Kidney (tissue), 14 donors: Measurements from ENCODE around the gene PDCD7. TPM values are rescaled to one million over a fixed set of nuclear protein-coding genes. Genes with fewer than 3 reads are reported as not detected.
"Not testable (repeated sequence)": the region's sequence is repeated elsewhere in the genome, so short reads cannot be mapped to it uniquely, and the experiment has no call there.

ENCODE experiments used
- DNase-seq, 5 donors: peaks; one replicate each; pipeline ENCODE4 v3.0.0-alpha.2; 2013 to 2020
- FAIRE-seq: peaks from 2 replicates; lab custom pipeline; 2012; peaks lifted over from hg19 to GRCh38; lab: Jason Lieb, UNC
- H3K27ac ChIP-seq, 2 donors: one replicate each; pipeline ENCODE4 v1.7.0; 2013; ENCODE audit warnings: low read depth in 2 of 2, low read length in 2 of 2, inconsistent platforms in 1 of 2
- H3K27me3 ChIP-seq: one replicate; pipeline ENCODE4 v1.7.1; 2013; ENCODE audit warnings: low read length, inconsistent platforms; ENCODE audit not compliant: control insufficient read depth, insufficient read depth
- H3K36me3 ChIP-seq, 3 donors: one replicate each; pipeline versions ENCODE4 v1.7.0 to v1.7.1; 2013; ENCODE audit warnings: low read length in 3 of 3, control low read depth in 1 of 3, inconsistent platforms in 1 of 3; ENCODE audit not compliant: insufficient read depth in 3 of 3, control insufficient read depth in 2 of 3
- H3K4me1 ChIP-seq, 3 donors: one replicate each; pipeline versions ENCODE4 v1.7.0 to v1.7.1; 2013; ENCODE audit warnings: low read length in 3 of 3, inconsistent platforms in 1 of 3, low read depth in 1 of 3; ENCODE audit not compliant: control insufficient read depth in 2 of 3, insufficient read depth in 2 of 3
- H3K4me3 ChIP-seq, 3 donors: one replicate each; pipeline versions ENCODE4 v1.7.0 to v1.8.1; 2013; ENCODE audit warnings: low read length in 3 of 3, control low read depth in 1 of 3, inconsistent platforms in 1 of 3
- H3K9ac ChIP-seq, 3 donors: one replicate each; pipeline versions ENCODE4 v1.7.0 to v1.7.1; 2013; ENCODE audit warnings: low read length in 3 of 3, control low read depth in 1 of 3, inconsistent platforms in 1 of 3
- H3K9me3 ChIP-seq, 3 donors: one replicate each; pipeline versions ENCODE4 v1.7.0 to v1.7.1; 2013; ENCODE audit warnings: low read length in 3 of 3, control low read depth in 1 of 3, inconsistent platforms in 1 of 3; ENCODE audit not compliant: control insufficient read depth in 2 of 3, insufficient read depth in 1 of 3
- CTCF ChIP-seq: IDR thresholded peaks from 3 replicates; pipeline ENCODE4 v1.5.1; 2012; ENCODE audit warnings: mild to moderate bottlenecking, moderate library complexity, borderline replicate concordance; ENCODE audit not compliant: insufficient read depth; ENCODE audit errors: extremely low read depth
- intact Hi-C: fragments of 100-400 bp; cut with DNase I; formaldehyde crosslinking; loops from one replicate; pipeline ENCODE4 v1.11.1; 2022
- polyA plus RNA-seq: library from polyadenylated mRNA; stranded (reverse); fragments of 350-450 nt; fragmentation: Illumina TruSeq; extraction: RNeasy Lipid Tissue Mini Kit (QIAGEN cat#74804); gene quantifications from one replicate; pipeline ENCODE4 v1.2.3, GENCODE V29; 2014; ENCODE audit warnings: low read depth, low replicate concordance; ENCODE audit not compliant: insufficient read depth
- total RNA-seq: library from RNA; stranded (reverse); fragmentation: NEBNext Ultra II Directional; extraction: Animal tissue kit (Norgen Biotek cat#: 25700); gene quantifications from one replicate; pipeline ENCODE4 v1.2.1, GENCODE V29; 2021
- donor health status: control.
- donor health status: control.
- donor health status: control.
- donor health status: control.
- donor health status: control.
- donor health status: DM: yes; HTN: yes; CAD: no.
- donor health status: Normal renal cell carcinoma (clear cell type).

Gene PDCD7
- total and polyA plus RNA-seq, 2 donors from 2014 or later, result 10.4 to 21.5 TPM

DNA sequence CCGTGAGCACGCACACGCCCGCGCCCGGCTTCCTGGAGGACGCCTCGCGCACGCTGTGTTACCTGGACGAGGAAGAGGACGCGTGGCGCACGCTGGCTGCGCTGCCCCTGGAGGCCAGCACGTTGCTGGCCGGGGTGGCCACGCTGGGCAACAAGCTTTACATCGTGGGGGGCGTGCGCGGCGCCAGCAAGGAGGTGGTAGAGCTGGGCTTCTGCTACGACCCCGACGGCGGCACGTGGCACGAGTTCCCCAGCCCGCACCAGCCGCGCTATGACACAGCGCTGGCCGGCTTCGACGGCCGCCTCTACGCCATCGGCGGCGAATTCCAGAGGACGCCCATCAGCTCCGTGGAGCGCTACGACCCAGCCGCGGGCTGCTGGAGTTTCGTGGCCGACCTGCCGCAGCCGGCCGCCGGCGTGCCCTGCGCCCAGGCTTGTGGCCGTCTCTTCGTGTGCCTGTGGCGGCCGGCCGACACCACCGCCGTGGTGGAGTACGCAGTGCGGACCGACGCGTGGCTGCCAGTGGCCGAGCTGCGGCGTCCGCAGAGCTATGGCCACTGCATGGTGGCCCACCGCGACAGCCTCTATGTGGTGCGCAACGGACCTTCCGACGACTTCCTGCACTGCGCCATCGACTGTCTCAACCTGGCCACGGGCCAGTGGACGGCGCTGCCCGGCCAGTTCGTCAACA is 56.2 kb downstream of the PDCD7 start:
- no peak overlapping the region for H3K4me3 ChIP-seq
- H3K27ac ChIP-seq, result no peak overlapping the region
- peaks cover 0 to 5% (median 0%) of the 10 kb centered on the region in 3 donors for H3K4me1 ChIP-seq
- H3K9me3 ChIP-seq, result no peaks in the 10 kb centered on the region
- intact Hi-C loops, result no loop called here
- no peaks in the 10 kb centered on the region for H3K27me3 ChIP-seq
- FAIRE-seq (no peak), DNase-seq (no peak)
- no peaks in the 10 kb centered on the region for H3K36me3 ChIP-seq
- no peak overlapping the region for H3K9ac ChIP-seq
- no peak for TF ChIP-seq CTCF

- peaks cover 0 to 5% (median 0%) of the 10 kb centered on the region in 3 donors for H3K4me1 ChIP-seq
- no peak within 1 kb of the TSS for H3K27ac ChIP-seq
- H3K36me3 ChIP-seq, result no peaks in the 10 kb centered on the region
- H3K4me3 ChIP-seq, result no peak within 1 kb of the TSS
- TF ChIP-seq CTCF, result no peak
- no peak within 1 kb of the TSS for H3K9ac ChIP-seq
- intact Hi-C loops, result no loop called here
- FAIRE-seq (no peak), DNase-seq (no peak)
- H3K27me3 ChIP-seq, result no peaks in the 10 kb centered on the region
- H3K9me3 ChIP-seq, result no peaks in the 10 kb centered on the region
Measured at GRCh38 chr15:65076486-65077290, 56.9 kb downstream of the PDCD7 start, which contains the start of gene KBTBD13. Gene KBTBD13, plus strand, starts transcription at chr15:65076746. Its CDS starts 70 bp downstream, at chr15:65076816.

GRCh38 chr15:65075607-65076395 is 57.8 kb downstream of the PDCD7 start:
- H3K27ac ChIP-seq, H3K9me3 ChIP-seq, H3K27me3 ChIP-seq, intact Hi-C loops, H3K36me3 ChIP-seq, DNase-seq, H3K9ac ChIP-seq, H3K4me3 ChIP-seq, H3K4me1 ChIP-seq, FAIRE-seq: not testable (repeated sequence)

- intact Hi-C loops, FAIRE-seq, DNase-seq, H3K27ac ChIP-seq, H3K27me3 ChIP-seq, H3K36me3 ChIP-seq, H3K9me3 ChIP-seq, H3K4me3 ChIP-seq, H3K9ac ChIP-seq, H3K4me1 ChIP-seq: not testable (repeated sequence)
Measured at GRCh38 chr15:65074946-65075345, 58.7 kb downstream of the PDCD7 start.
